HG03571 (cell line): Measurements from ENCODE around the gene HLCS.

Experiments used
- ATAC-seq: cut with Tn5 transposase; IDR thresholded peaks from one replicate; pipeline ENCODE4 v1.9.1; 2021; ENCODE audit not compliant: unreplicated experiment

Gene HLCS

GRCh38 chr21:36729310-36729970, 237.0 kb downstream of the HLCS start:
- no peak for ATAC-seq

- no peak for ATAC-seq
Observed at GRCh38 chr21:36728371-36729111, 237.9 kb downstream of the HLCS start.

- no peak for ATAC-seq
Observed at GRCh38 chr21:36727866-36728265, 238.6 kb downstream of the HLCS start.

DNA sequence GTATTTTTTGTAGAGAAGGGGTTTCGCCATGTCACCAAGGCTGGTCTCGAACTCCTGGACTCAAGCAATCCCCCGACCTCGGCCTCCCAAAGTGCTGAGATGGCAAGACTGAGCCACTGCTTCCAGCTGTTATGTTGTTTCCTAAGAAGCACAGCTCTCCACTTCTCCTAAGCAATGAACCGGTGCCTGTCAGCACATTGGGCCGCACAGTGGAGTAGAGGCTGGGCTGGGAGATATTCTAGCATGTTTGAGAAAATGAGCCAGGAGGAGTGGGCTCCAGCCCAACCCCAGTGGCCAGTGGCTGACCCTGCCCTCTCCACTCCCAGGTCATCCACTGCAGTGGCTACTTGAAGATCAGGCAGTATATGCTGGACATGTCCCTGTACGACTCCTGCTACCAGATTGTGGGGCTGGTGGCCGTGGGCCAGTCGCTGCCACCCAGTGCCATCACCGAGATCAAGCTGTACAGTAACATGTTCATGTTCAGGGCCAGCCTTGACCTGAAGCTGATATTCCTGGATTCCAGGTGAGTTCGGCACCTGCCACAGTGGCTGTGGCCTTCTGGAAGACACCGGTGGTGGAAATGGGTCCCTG, 240.6 kb downstream of the HLCS start:
- ATAC-seq = no peak

GRCh38 chr21:36724660-36725059, 241.8 kb downstream of the HLCS start:
- no peak for ATAC-seq

GRCh38 chr21:36723371-36723881, 243.0 kb downstream of the HLCS start:
- ATAC-seq = no peak

DNA sequence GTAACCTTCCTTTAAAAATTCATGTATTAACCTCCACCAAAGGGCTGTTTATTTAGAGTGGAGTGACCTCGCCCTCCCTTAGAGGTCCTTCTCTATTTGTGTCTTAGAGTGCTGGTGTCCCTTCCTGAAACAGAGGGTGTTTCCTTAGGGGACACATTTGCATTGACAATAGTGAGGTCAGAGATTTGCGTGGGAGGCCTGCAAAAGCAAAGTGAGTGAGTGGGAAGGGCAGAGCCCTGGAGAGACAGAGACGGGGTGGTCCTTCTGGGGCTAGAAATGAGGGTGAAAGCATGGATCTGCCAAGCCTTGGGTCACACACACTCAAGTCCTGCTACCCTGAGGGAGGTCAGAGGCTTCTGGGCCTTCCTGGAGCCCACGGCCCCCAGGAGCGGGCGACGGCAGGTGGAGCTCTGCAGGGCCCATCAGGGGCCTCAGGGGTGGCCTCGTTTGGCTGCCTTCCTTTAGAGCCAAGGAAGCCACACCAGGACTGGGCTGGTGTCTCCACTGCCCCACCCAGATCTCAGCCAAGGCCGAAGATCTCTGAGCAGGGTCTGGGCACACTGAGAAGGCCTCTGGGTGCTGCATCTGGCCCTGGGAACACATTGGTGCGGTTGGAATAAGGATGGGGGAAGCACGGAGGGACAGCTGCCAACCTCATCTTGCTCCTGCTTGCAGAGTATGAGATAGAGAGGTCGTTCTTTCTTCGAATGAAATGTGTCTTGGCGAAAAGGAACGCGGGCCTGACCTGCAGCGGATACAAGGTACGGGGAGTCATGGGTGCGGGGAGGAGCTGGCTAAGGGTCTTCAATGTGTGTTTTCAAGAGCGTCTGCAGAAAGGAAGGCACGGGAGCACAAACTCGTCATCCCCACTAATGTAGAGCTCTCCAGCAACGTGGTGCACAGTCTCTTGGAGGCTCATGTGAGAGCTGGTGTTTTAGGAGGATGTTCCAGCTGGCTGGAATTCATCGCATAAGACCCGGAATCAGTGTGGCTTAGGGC, 243.8 kb downstream of the HLCS start:
- ATAC-seq = no peak

- no peak for ATAC-seq
Observed at GRCh38 chr21:36721817-36722216, 244.7 kb downstream of the HLCS start.

GRCh38 chr21:36719614-36720013, 246.9 kb downstream of the HLCS start:
- ATAC-seq = no peak

GRCh38 chr21:36718951-36719501, 247.4 kb downstream of the HLCS start:
- ATAC-seq = no peak

DNA sequence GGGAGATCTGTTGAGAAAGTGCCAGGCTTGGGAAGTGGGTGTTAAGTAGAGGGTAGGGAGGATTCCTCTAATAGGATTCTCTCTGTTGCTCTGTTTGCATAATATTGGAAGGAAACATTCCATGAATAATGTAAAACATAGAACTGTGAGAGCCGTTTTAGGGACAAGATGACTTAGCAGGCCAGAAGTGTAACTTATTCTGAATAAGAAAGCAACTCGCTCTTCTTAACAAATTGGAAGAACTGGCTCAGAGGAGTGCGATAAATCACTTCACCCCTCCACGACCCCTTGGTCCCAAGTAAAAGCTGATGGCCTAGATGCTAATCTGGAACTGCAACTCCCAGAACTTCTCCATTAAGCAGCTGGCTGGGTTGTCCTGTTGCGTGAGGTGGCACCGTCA, 248.5 kb downstream of the HLCS start:
- ATAC-seq = no peak

- no peak for ATAC-seq
Observed at GRCh38 chr21:36716836-36717235, 249.6 kb downstream of the HLCS start.

- ATAC-seq = no peak
Observed at GRCh38 chr21:36716387-36716786, 250.1 kb downstream of the HLCS start.

DNA sequence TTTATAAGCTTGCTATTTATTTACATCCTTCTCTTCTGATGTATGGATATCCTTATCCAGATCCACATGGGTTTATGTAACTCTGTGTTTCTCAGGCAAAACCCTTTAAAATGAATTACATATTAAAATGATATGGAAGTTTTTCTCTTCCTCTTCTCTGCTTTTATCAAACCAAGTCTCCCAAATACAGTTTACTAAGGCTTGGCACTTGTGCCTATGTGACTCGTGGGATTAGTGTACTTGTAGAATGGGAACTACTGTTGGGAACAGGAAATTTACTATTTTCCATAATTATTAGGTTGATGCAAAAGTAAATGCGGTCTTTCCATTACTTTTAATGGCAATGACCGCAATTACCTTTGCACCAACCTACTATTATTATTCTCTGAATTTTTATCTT, 252.7 kb downstream of the HLCS start:
- no peak for ATAC-seq

DNA sequence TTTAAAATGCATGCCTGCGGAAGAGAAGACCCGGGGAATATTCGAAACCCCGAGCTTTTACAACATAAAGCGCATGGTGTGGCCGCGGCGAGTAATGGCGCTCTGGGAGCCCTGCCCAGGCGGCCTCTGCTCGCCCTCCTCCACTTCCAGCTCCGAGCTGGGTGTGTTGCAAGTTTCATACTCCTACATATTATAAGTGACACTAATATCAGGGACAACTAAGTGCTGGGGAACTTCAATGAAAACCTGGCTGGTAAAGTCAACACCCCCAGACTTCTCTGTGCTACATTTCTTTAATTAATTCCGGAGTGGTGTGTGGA, 255.8 kb downstream of the HLCS start:
- ATAC-seq = no peak

DNA sequence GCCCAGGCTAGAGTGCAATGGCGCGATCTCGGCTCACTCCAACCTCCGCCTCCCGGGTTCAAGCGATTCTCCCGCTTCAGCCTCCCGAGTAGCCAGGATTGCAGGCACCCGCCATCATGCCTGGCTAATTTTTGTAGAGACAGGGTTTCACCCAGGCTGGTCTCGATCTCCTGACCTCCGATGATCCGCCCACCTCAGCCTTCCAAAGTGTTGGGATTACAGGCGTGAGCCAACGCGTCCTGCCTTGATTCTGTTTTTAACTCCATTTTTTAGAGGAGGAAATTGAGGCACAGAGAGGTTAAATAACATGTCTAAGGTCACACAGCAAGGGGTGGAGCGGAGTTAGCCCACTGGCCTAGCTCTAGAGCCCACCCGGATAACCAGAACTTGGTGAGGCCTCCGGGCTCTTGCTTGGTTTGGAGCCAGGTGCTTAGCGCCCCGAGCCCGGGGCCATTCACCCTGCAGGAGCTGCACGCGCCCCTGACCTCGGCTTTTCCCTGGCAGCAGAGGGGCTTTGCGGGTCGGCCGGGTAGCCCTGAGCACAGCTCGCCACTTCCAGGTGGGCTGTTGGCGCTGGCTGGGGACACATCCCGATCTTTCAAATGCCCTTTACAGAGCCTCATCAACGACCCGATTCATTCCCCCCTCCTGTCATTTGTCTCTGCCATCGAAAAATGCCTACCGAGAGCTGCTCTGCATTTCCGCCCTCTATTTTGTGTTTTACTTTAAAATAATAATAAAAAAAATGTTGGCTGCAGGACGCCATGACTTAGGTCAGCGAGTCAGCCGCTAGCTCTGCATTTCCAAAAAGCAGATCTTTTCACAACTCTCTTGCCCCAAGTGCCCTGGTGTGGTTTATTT, 256.4 kb downstream of the HLCS start:
- ATAC-seq = no peak

GRCh38 chr21:36709030-36709867, 257.2 kb downstream of the HLCS start:
- no peak for ATAC-seq

- no peak for ATAC-seq
Observed at GRCh38 chr21:36708286-36709029, 258.0 kb downstream of the HLCS start.
